ENCODE results near the gene SEC11C.

SEC11C gene

DNA sequence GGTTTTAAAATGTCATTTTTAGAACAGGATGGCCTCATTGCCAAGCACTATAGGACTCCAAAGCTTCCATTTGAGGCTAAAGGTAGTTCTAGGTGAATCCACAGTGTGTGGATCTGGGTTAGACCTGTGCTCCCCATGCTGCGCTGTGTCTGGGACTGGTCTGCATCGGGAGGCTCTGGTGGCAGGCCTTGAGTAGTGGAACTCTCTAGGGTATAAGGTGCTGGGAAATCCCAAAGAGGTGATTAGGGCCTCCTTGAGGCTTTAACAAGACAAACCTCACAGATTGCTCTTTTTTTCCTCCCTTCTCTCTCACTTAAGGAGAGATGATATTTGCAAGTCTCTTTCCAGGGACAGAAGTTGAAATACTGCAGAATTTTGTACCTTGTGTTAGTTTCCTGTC is 9.3 kb downstream of the SEC11C start:
- no peaks in the 10 kb centered on the region for H3K4me1 ChIP-seq (ENCODE audit: insufficient read depth, low read length)
- no peak overlapping the region for H3K4me3 ChIP-seq (ENCODE audit: low read length)
- H3K9ac ChIP-seq (ENCODE audit: low read depth, low read length), result no peak overlapping the region
- peaks cover 26% of the 10 kb centered on the region; the same call in 1 of the 2 replicates for H3K36me3 ChIP-seq (ENCODE audit: insufficient read depth, low read depth, low read length)
- no peaks in the 10 kb centered on the region for H3K9me3 ChIP-seq (ENCODE audit: insufficient read depth, low read depth, low read length)
- no peak overlapping the region for H3K27ac ChIP-seq (ENCODE audit: low read length)
- H3K27me3 ChIP-seq (ENCODE audit: insufficient read depth, low read length), result no peaks in the 10 kb centered on the region

GRCh38 chr18:59149416-59149815 is 9.7 kb downstream of the SEC11C start:
- Histone ChIP-seq H3K9ac (ENCODE audit: low read depth, low read length) (no peak overlapping the region), H3K27ac (ENCODE audit: low read length) (no peak overlapping the region), H3K4me1 (ENCODE audit: insufficient read depth, low read length) (no peaks in the 10 kb centered on the region), H3K36me3 (ENCODE audit: insufficient read depth, low read depth, low read length) (peaks cover 30% of the 10 kb centered on the region; the same call in 1 of the 2 replicates), H3K9me3 (ENCODE audit: insufficient read depth, low read depth, low read length) (no peaks in the 10 kb centered on the region), H3K4me3 (ENCODE audit: low read length) (no peak overlapping the region), H3K27me3 (ENCODE audit: insufficient read depth, low read length) (no peaks in the 10 kb centered on the region)

DNA sequence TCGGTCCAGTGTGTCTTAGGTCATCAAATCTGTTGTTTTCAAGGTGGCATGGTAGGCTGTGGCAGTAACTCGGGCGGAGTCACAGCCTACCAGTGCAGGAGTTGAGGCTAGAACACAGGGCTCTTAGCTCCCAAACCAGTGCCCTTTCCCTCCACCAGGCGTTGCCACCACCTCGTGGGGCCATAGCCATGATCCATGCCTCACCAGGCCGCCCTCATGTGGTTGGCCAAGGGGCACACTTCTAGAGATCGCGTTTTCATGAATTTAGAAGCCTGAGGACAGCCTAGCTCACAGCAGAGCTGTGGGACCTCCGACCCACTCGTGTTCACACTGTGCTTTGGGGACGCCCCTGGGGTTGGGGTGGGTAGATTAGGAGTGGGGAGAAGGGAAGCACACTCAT is 10.6 kb downstream of the SEC11C start:
- Histone ChIP-seq H3K27me3 (ENCODE audit: insufficient read depth, low read length) (no peaks in the 10 kb centered on the region), H3K4me3 (ENCODE audit: low read length) (no peak overlapping the region), H3K4me1 (ENCODE audit: insufficient read depth, low read length) (no peaks in the 10 kb centered on the region), H3K36me3 (ENCODE audit: insufficient read depth, low read depth, low read length) (peaks cover 33% of the 10 kb centered on the region; the same call in 1 of the 2 replicates), H3K27ac (ENCODE audit: low read length) (no peak overlapping the region), H3K9ac (ENCODE audit: low read depth, low read length) (no peak overlapping the region), H3K9me3 (ENCODE audit: insufficient read depth, low read depth, low read length) (no peaks in the 10 kb centered on the region)

- H3K4me3 ChIP-seq (ENCODE audit: low read length), result no peak overlapping the region
- no peaks in the 10 kb centered on the region; the same call in 1 of the 2 replicates for H3K9me3 ChIP-seq (ENCODE audit: insufficient read depth, low read depth, low read length)
Observed at GRCh38 chr18:59155153-59155552, 15.5 kb downstream of the SEC11C start.

DNA sequence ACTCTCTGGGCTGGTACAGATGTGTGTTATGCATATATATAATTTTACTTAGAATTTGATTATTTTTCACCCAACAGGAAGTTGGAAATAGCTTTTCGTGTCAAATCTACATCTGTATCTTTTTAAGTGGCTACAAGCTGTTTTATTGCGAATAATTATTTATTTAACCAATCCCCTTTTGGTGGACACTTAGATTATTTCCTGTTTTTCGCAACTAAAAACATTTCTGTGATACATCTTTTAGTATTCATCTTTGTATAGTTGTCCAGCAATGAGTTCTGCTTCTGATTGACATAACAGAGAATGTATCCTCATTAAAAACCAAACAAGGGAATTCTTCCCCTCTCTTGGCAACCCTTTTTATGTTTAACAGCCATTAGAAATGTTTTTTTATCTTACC is 16.6 kb downstream of the SEC11C start:
- Histone ChIP-seq H3K4me1 (ENCODE audit: insufficient read depth, low read length) (no peaks in the 10 kb centered on the region), H3K27ac (ENCODE audit: low read length) (no peak overlapping the region), H3K36me3 (ENCODE audit: insufficient read depth, low read depth, low read length) (peaks cover 47% of the 10 kb centered on the region), H3K9me3 (ENCODE audit: insufficient read depth, low read depth, low read length) (no peaks in the 10 kb centered on the region; the same call in 1 of the 2 replicates), H3K4me3 (ENCODE audit: low read length) (no peak overlapping the region), H3K27me3 (ENCODE audit: insufficient read depth, low read length) (no peaks in the 10 kb centered on the region), H3K9ac (ENCODE audit: low read depth, low read length) (no peak overlapping the region)

More at GRCh38 chr18:59155153-59155552, 15.5 kb downstream of the SEC11C start:
- Histone ChIP-seq H3K27ac (ENCODE audit: low read length) (no peak overlapping the region), H3K27me3 (ENCODE audit: insufficient read depth, low read length) (no peaks in the 10 kb centered on the region), H3K36me3 (ENCODE audit: insufficient read depth, low read depth, low read length) (peaks cover 50% of the 10 kb centered on the region), H3K9ac (ENCODE audit: low read depth, low read length) (no peak overlapping the region), H3K4me1 (ENCODE audit: insufficient read depth, low read length) (no peaks in the 10 kb centered on the region)

GRCh38 chr18:59159265-59159664 is 19.6 kb downstream of the SEC11C start:
- no peaks in the 10 kb centered on the region for H3K4me1 ChIP-seq (ENCODE audit: insufficient read depth, low read length)
- H3K27ac ChIP-seq (ENCODE audit: low read length), result no peak overlapping the region
- peaks cover 21% of the 10 kb centered on the region for H3K36me3 ChIP-seq (ENCODE audit: insufficient read depth, low read depth, low read length)
- no peak overlapping the region for H3K4me3 ChIP-seq (ENCODE audit: low read length)
- no peak overlapping the region for H3K9ac ChIP-seq (ENCODE audit: low read depth, low read length)
- H3K27me3 ChIP-seq (ENCODE audit: insufficient read depth, low read length), result no peaks in the 10 kb centered on the region
- H3K9me3 ChIP-seq (ENCODE audit: insufficient read depth, low read depth, low read length), result no peaks in the 10 kb centered on the region; the same call in 1 of the 2 replicates

GRCh38 chr18:59159986-59160385 is 20.3 kb downstream of the SEC11C start:
- H3K9me3 ChIP-seq (ENCODE audit: insufficient read depth, low read depth, low read length), result no peaks in the 10 kb centered on the region; the same call in 1 of the 2 replicates
- H3K27me3 ChIP-seq (ENCODE audit: insufficient read depth, low read length), result no peaks in the 10 kb centered on the region
- no peak overlapping the region for H3K27ac ChIP-seq (ENCODE audit: low read length)
- no peak overlapping the region for H3K9ac ChIP-seq (ENCODE audit: low read depth, low read length)
- peaks cover 19% of the 10 kb centered on the region for H3K36me3 ChIP-seq (ENCODE audit: insufficient read depth, low read depth, low read length)
- no peak overlapping the region for H3K4me3 ChIP-seq (ENCODE audit: low read length)
- H3K4me1 ChIP-seq (ENCODE audit: insufficient read depth, low read length), result no peaks in the 10 kb centered on the region

GRCh38 chr18:59172664-59173249 is 33.1 kb downstream of the SEC11C start:
- Histone ChIP-seq H3K4me3 (ENCODE audit: low read length) (no peak overlapping the region), H3K27ac (ENCODE audit: low read length) (no peak overlapping the region), H3K27me3 (ENCODE audit: insufficient read depth, low read length) (no peaks in the 10 kb centered on the region), H3K36me3 (ENCODE audit: insufficient read depth, low read depth, low read length) (no peaks in the 10 kb centered on the region), H3K9me3 (ENCODE audit: insufficient read depth, low read depth, low read length) (peaks cover 30% of the 10 kb centered on the region), H3K4me1 (ENCODE audit: insufficient read depth, low read length) (no peaks in the 10 kb centered on the region), H3K9ac (ENCODE audit: low read depth, low read length) (no peak overlapping the region)

GRCh38 chr18:59177485-59177884 is 37.8 kb downstream of the SEC11C start:
- H3K4me1 ChIP-seq (ENCODE audit: insufficient read depth, low read length), result no peaks in the 10 kb centered on the region
- H3K27me3 ChIP-seq (ENCODE audit: insufficient read depth, low read length), result no peaks in the 10 kb centered on the region; the same call in 1 of the 2 replicates
- no peak overlapping the region for H3K27ac ChIP-seq (ENCODE audit: low read length)
- no peak overlapping the region for H3K4me3 ChIP-seq (ENCODE audit: low read length)
- no peak overlapping the region for H3K9ac ChIP-seq (ENCODE audit: low read depth, low read length)
- peaks cover 20% of the 10 kb centered on the region for H3K9me3 ChIP-seq (ENCODE audit: insufficient read depth, low read depth, low read length)
- H3K36me3 ChIP-seq (ENCODE audit: insufficient read depth, low read depth, low read length), result no peaks in the 10 kb centered on the region

- H3K4me1 ChIP-seq (ENCODE audit: insufficient read depth, low read length), result no peaks in the 10 kb centered on the region
- H3K9me3 ChIP-seq (ENCODE audit: insufficient read depth, low read depth, low read length), result no peaks in the 10 kb centered on the region
- no peaks in the 10 kb centered on the region; the same call in 1 of the 2 replicates for H3K27me3 ChIP-seq (ENCODE audit: insufficient read depth, low read length)
- H3K4me3 ChIP-seq (ENCODE audit: low read length), result no peak overlapping the region
- no peak overlapping the region for H3K27ac ChIP-seq (ENCODE audit: low read length)
- no peaks in the 10 kb centered on the region for H3K36me3 ChIP-seq (ENCODE audit: insufficient read depth, low read depth, low read length)
- no peak overlapping the region for H3K9ac ChIP-seq (ENCODE audit: low read depth, low read length)
Observed at GRCh38 chr18:59180150-59180845, 40.6 kb downstream of the SEC11C start.

DNA sequence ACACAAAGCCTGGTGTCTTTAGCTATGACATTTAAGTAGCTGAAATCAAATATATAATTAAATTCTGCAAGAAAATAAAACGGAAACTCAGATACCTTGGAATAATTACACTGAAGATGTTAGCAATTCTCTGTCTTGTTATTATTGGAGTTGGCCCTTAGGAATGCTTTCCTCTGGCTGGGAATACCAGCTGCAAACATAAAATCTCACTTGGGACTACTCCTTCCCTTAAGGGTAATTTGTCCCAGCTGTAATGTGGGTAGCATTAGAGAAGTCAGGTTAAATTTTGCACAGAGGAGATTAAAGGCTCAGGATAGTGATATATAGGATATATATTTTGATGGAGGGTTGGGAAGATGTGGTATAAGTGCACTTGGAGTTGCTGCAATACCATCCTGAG is 43.0 kb downstream of the SEC11C start:
- no peak overlapping the region for H3K9ac ChIP-seq (ENCODE audit: low read depth, low read length)
- H3K9me3 ChIP-seq (ENCODE audit: insufficient read depth, low read depth, low read length), result no peaks in the 10 kb centered on the region
- no peaks in the 10 kb centered on the region for H3K36me3 ChIP-seq (ENCODE audit: insufficient read depth, low read depth, low read length)
- H3K27ac ChIP-seq (ENCODE audit: low read length), result no peak overlapping the region
- no peaks in the 10 kb centered on the region for H3K4me1 ChIP-seq (ENCODE audit: insufficient read depth, low read length)
- no peaks in the 10 kb centered on the region; the same call in 1 of the 2 replicates for H3K27me3 ChIP-seq (ENCODE audit: insufficient read depth, low read length)
- H3K4me3 ChIP-seq (ENCODE audit: low read length), result no peak overlapping the region

- Histone ChIP-seq H3K9ac (ENCODE audit: low read depth, low read length) (no peak overlapping the region), H3K27me3 (ENCODE audit: insufficient read depth, low read length) (no peaks in the 10 kb centered on the region), H3K4me1 (ENCODE audit: insufficient read depth, low read length) (no peaks in the 10 kb centered on the region), H3K36me3 (ENCODE audit: insufficient read depth, low read depth, low read length) (no peaks in the 10 kb centered on the region), H3K9me3 (ENCODE audit: insufficient read depth, low read depth, low read length) (no peaks in the 10 kb centered on the region), H3K4me3 (ENCODE audit: low read length) (no peak overlapping the region), H3K27ac (ENCODE audit: low read length) (no peak overlapping the region)
Observed at GRCh38 chr18:59189008-59189407, 49.3 kb downstream of the SEC11C start.

Measured in iPS-20b (cell line).